IPS DF 4.7 (cell line): ENCODE measurements around the gene KCNE4.
"Not testable (repeated sequence)": the region's sequence is repeated elsewhere in the genome, so short reads cannot be mapped to it uniquely, and the experiment has no call there.

ENCODE experiments used
- DNase-seq: peaks from one replicate; pipeline ENCODE4 v3.0.0-alpha.2; 2013; ENCODE audit warnings: low spot score; ENCODE audit errors: extremely low read depth

Gene KCNE4

DNA sequence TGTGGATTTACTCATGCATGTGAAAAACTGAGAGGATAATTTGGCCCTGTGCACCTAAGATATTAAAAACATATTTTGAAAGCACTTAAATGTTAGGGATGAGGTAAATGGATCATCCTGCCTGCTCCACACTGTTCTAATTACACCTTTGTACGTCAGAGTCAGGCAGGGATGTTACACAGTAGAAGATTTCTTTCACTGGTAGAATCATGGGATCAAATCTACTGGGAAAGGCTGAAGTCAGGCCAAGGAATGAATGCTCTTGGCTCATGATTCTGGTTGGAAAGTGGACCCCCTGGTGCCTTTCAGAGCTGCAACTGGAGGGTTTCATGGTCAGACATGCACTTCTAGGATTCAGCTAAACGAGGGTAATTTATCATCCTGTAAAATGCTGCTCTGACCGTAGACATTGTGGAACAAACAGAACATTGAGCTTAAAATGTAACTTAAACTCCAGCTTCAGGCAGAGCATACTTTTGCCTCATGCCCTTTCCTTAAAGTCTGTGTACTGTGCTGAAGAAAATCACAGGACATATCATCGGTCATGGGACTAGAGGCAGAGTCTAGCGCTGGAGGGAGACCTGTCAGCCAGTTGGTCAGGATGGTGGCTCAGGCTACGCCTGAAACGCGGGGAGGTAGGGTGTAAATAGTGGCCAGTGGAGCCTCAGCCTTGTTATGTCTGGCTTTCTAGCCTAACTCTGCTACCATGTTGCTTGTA, 4.9 kb downstream of the KCNE4 start:
- no peak for DNase-seq

DNA sequence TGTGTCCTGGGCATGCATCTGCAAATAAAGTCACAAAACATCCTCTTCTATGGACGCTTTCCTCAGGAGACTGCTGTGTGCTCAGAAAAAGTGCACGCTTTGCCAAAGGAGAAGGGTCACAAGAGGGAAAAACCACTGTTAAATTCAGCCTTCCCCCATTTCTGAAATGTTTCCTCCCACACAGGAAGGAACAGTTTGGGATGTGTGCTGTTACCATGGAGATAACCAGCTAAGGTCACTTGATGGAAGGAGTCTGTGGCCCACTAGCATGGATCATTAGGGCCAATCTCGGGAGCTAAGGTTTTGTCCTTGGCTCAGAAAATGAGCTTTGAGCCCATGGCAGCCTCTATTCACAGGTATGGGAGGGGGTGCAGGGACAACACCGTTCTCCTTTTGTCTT, 5.6 kb downstream of the KCNE4 start:
- no peak for DNase-seq

DNA sequence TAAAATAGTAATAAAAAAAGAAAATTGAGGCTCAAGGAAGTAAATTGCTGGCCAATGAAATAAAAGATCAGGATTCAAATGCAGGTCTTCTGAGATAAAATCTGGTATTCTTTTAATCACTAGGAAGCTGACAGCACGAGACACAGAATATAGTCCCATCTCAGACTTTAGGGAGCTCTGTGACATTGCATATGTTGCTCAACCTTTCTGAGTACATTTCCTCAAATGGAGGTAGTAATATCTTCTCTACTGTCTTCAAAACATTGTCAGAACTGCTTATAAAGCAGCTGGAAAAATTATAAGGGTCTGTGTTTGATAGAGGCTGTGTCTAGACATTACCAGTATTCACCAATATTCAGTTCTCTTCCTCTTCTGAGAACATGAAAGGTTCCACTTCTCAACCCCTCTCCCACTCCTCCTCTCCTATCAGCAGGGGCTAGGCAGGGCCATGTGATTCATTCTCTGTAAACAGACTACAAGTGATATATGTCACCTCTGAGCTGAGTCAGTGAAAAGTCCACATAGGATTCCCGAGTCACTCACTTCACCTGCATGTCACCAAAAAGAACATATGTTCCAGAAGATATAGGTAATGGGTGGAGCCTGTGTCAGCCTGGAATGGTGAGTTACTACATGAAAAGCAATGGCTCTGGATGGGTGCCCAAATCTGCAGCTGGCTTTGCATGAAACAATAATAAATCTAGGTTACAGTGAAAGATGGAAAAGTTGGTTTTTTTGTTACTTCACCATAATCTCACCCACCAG, 7.1 kb downstream of the KCNE4 start:
- DNase-seq, result no peak

DNA sequence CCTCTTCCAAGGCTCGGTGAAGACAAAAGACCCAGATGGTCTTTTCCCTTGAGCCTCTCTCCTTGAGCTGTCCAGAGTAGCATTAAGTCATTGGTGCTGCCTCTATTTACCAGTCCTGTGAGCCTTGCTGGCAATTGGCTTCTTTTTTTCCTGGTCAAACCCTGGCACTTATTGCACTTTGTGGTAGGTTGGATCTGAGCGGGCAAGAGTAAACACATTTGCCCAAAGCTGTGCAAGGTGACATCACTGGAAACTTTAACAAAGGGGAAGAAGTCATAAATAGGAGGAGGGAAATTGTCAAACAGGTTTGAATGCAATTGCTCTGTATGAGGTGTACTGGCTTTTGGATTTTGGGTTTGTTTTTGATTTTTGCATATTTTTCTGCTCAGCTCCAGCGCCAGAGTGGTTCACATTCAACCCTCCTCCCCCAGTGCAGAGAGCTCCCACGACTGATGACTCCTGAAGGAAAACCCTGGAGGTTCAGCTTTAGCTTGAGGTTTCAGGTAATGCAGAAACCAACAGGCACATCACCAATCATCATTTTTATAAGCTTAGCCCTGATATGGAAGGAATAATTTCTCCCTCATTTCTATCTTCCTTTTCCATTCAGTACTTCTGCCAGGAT, 8.3 kb downstream of the KCNE4 start:
- DNase-seq, result no peak

DNA sequence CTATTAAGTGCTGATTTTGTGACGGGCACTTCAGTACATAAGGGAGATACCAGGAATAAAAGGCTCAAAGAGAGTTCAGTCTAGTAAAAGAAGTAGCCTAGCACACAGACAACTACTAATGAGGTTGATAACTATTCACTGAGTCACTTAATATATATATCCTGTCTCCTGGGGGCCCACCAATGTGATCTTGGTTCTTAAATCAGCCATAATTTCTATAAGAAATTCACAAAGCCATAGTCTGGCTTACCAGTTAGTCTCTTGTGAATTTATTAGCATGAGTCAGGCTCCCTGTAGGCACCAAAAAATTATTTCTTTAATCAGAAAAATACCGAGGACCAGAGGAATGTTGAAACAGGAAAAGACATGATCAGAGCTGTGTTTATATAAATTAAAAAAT, 10.4 kb downstream of the KCNE4 start:
- no peak for DNase-seq

DNA sequence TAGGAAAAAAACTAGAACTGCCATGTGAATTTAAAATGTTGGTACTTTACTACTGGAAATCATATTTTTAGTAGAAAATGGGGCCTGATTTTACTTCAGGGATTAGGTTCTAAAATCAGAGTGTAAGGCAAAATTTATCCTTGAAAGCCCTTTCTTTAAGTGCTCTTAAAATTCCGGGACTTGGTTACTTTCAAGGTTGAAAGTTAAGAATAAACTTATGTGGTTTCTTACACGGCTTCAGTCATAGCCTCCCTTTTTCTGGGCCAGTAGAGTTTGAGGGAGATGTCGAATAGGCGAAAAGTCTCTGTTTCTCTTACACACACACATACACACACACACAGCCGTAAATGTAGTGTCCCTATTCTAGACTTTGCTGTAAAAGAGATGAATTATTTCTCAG, 13.1 kb downstream of the KCNE4 start:
- DNase-seq, result no peak

DNA sequence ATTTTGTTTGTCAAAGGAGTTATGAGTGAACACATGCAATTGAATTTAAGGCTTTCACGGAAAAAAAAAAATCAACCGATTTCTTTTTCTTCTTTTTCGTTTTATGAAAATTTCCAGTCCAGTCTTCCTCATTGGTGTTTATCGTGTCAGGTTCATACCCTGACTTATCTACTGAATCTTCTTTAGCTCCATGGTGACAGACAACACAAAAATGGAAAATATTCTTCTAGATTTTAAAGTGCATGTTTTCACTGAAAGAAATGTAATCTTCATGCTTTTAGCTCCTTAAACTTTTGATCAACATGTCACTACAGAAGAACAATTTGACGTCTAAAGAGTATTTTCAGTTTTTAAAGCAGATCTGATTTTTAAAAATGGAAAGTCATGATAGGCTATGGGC, 14.7 kb downstream of the KCNE4 start:
- DNase-seq, result no peak

DNA sequence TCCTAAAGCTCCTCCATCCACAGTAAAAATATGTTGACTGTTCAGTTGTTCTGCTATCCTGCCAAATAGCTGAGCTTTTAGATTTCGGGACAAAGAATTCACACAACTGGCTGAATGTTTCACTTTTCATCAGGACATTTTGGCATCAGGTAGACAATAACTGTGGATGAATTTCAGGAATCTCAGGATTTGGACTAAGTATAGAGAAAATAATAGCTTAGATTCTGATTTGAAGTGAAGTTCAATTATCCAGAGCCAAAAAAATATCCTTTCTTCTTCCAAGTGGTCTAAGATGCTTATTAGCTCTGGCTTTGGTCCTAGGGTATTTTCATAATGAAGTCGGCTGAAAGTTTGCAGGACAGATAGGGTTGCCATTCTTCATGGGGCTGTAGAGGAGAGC, 16.1 kb downstream of the KCNE4 start:
- DNase-seq, result no peak

DNA sequence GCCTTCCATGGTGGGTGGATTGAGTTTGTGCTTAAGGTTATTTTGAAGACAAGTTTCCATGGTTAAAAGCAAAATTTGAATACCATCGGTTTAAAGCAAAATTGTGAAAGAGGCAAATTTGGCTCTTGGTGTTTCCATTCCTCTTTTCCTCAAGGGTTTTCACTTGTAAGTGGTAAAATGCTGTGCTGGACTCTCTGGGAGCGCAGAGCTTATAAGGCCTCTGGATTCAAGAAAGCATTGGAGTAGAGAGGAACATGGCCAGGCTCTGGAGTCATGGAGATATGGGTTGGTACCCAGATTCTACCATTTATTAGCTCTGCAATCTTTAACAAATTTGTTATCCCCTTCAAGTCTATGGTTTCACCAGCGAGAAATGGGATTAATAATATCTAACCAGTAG, 17.5 kb downstream of the KCNE4 start:
- no peak for DNase-seq

DNA sequence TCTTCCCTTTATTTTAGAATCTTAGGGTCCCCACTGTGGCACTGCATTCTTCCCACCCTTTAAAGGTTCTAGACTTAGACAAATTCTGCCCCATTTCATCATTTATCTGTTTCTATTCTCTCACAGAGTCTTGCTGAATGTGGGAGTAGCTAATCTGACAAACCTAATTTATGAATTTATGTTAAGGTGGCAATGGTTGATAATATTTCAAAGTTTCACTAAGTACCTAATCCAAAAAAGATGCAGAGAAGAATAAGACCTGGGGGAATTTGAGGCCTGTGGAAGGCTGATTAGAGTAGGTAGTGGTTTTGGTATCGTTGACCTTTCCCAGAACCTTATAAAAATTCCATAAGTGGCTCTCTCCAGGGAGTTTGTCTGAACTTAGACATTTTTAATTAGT, 18.0 kb downstream of the KCNE4 start:
- no peak for DNase-seq

DNA sequence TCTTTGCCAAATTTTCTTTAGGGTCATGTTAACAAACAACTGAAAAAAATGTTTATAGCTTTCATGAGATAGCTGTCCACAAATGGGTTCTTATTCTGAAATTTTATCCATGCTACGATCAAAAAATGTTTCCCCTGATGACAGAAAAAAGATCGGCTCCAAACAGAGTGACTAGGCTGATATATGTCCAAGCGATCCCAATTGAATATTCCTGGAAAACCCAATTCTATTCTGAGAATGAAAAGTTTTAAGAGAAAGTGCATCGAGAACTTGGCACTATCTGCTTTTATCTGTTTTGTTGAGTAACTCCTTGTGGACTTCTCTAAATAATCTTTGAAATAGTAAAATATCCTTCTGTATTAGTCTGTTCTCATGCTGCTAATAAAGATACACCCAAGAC, 19.1 kb downstream of the KCNE4 start:
- no peak for DNase-seq

DNA sequence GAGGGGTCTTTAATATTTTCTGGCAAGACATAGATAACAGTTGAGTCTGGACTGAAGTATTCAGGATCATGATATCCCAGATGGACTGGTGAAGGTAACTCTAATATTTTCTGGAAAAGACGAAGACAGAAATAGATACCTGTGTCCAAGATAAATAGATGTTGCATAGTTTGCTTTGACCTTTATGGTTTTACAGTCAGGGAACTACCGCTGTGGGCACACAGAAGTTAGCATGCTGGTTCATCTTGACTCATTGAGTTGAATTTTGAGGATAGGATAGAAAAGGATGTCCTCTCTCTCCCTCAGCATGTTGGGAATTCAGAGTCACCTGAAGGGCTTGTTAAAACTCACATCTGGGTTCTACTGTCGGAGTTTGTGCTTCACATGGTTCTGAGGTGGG, 20.8 kb downstream of the KCNE4 start:
- no peak for DNase-seq

DNA sequence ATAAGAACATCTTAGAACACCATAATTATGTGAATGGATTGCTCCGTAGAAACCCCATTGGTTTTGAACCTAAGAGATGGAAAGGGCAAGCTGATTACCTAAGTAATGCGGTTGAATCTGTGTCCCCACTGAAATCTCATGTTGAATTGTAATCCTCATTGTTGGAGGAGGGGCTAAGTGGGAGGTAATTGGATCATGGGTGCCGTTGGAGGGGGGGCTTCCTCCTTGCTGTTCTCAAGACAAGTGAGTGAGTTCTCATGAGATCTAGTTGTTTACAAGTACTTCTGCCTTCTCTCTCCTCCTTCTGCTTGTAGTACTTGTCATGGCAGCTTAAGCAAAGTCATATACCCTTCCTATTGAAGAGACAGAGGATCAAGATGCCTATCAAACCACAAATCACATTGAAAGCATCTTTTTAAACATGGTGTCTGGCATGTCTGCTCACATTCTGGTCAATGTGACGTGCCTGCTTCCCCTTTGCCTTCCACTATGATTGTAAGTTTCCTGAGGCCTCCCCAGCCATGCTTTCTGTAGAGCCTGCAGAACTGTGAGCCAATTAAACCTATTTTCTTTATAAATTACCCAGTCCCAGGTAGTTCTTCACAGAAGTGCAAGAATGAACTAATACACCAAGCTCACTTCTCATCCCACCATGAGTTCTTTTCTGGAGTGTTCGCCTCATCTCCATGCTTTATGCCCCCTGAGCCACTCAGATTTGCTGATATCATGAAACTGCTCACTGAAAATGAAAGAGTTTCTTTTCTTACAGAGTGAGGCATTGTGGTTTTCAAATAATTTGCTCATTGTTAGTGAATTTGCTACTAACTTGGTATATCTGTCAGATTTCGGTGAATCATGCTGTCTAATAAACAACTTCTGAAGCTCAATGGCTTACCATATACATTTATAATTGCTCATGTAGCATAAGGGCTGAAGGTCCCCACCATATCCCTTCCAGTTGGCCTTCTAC, 23.6 kb downstream of the KCNE4 start:
- no peak for DNase-seq

DNA sequence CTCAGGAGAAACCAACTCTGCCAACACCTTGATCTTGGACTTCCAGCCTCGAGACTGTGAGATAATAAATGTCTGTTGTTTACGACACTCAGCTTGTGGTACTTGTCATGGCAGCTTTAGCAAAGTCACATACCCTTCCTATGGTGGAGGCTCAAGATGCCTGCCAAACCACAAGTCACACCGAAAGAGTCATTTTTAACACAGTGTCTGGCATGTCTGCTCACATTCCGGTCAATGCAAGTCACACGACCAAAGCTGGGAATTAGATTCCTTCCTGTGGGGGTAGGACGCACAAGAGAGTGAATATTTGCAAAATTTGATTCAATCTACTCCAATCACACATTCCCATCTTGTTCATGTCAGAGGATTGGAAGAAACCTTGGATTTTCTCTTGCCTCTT, 24.6 kb downstream of the KCNE4 start:
- no peak for DNase-seq

DNA sequence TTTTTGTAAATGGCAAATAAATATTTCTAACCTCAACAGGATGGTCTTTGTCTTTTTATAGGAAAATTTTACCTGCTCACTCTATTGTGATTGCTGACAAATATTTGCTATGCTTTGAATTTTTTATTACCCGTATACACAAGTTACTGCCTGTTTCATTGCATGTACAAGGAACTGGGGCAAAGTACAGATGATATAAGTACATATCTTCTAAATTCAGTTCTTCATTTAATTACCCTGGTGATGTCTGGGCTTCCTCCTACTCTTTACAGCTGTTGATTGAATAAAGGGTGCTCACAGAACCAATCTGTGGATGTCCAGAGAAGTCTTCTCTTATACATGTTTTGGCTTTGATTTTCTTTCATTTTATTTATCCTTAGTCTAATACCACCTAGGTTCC, 26.5 kb downstream of the KCNE4 start:
- DNase-seq, result no peak

DNA sequence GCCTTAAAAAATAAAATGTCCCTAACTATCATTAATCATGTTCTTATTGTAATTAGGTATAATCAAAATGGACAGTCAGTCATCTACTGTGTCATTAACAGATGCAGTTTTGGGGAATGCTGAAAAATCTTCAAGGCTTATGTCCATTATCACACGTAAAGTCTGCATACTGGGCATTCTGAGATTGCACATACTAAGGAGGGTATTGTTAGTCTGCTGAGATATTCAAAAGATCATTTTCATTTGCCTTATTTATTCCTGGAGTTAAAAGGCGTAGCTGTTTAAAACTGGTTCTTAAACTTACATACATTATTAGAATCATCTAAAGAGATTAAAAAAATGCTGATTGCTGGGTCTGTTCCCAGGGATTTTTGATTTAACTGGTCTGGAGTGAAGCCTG, 27.4 kb downstream of the KCNE4 start:
- no peak for DNase-seq

DNA sequence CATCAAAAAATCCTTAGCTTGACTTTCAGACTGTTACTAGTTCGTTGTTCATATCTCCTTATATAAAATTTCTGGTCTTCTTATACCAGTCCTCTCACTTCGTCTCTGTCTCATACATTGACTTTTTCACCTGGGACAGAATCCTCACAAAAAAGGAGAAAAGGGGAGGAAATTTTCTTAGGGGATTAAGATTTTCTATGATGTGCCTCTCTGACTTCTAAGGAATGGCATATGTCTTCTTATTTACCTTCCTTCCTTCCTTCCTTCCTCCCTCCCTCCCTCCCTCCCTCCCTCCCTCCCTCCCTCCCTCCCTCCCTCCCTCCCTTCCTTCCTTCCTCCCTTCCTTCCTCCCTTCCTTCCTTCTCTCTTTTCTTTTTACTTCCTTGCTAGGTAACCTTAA, 27.9 kb downstream of the KCNE4 start:
- DNase-seq, result no peak

DNA sequence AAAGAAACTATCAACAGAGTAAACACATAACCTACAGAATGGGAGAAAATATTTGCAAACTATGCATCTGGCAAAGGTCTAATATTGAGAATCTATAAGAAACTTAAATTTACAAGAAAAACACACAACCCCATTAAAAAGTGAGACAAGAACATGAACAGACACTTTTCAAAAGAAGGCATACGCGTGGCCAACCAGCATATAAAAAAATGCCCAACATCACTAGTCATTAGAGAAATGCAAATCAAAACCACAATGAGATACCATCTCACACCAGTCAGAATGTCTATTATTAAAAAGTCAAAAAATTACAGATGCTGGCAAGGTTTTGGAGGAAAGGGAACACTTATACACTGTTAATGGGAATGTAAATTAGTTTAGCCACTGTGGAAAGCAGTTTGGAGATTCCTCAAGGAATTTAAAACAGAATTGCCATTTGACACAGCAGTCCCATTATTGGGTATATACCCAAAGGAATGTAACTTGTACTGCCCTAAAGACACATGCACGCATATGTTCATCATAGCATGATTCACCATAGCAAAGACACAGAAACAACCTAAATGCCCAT, 28.9 kb downstream of the KCNE4 start:
- not testable (repeated sequence) for DNase-seq

DNA sequence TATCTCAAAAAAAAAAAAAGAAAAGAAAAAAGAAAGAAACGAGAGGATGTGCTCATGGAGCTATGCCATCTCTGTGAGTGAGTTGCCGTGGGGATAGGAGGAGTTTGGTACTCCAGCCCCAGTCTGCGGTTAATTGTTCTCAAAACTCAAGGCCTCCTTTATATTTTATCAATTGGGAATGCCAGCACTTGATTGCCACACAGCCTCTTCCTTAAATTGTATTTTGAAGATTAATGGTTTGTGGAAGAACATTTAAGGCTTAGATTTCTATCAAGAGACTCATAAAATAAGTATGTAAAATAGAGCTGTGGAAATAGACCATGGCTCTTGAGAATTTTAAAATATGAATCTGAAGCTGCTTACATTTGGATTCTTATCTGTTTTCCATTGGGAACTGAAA, 29.8 kb downstream of the KCNE4 start:
- no peak for DNase-seq

DNA sequence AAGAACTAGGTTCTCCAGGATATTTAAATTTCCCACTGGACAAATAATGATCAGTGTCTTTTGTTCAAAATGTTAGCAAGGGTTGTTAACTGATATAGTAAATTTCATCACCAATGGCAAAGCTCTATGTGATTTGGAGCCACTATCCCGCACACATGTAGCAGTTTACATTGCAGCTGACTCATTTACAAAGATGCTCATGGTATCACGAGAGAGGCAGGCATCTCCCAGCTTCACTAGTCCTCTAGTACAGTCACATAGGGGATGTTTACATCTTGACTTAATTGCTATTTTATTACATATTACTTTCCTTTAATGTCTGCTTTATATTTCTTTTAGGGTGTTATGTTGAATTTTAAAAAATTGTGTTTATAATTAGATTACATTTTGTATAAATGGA, 30.7 kb downstream of the KCNE4 start:
- DNase-seq, result no peak

DNA sequence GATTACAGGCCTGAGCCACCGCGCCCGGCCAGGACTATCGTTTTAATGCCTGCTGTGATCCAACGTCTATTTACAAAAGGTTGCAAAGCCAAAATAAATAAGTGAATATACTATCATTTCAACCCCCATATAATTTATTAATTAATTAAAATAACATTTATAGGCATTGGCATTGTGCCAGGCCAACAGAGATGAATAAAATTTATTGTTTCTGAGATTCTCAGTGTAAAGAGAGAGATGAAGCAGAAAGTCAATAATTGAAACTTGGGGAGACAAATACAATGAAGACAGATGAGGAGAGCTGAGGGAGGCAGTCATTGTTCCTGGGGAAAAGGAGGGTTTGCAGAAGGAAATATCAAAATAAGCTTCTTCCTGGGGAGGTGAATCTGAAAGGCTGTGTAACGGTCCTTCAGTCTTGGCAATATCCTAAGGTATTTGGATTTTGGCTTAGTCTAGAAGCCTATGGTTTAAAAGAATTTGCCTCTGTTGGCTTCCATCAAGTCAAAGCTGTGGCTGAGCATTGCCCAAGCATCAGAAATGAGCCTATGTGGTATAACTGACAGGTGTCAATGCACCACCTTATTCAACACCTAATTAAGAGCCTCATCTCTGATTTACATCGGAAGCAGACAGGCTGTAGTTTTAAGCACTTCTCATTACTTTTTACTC, 31.5 kb downstream of the KCNE4 start:
- no peak for DNase-seq
